GM21381 (cell line): ENCODE measurements around the gene MBNL1.
"Not testable (repeated sequence)": the region's sequence is repeated elsewhere in the genome, so short reads cannot be mapped to it uniquely, and the experiment has no call there.

Source experiments
- ATAC-seq: cut with Tn5 transposase; IDR thresholded peaks from one replicate; pipeline ENCODE4 v1.9.1; 2021; ENCODE audit warnings: mild to moderate bottlenecking, moderate library complexity; ENCODE audit not compliant: unreplicated experiment

MBNL1 gene

GRCh38 chr3:152317184-152317583 lies 48.5 kb downstream of the MBNL1 start:
- ATAC-seq, result no peak

GRCh38 chr3:152317956-152318355 lies 49.2 kb downstream of the MBNL1 start:
- ATAC-seq, result no peak

- ATAC-seq, result no peak
These were observed 49.8 kb downstream of the MBNL1 start for GRCh38 chr3:152318512-152318911.

- no peak for ATAC-seq
These were observed 50.5 kb downstream of the MBNL1 start for GRCh38 chr3:152319256-152319655.

- ATAC-seq, result no peak
These were observed 51.3 kb downstream of the MBNL1 start for GRCh38 chr3:152319831-152320617.

GRCh38 chr3:152321200-152321954 lies 52.6 kb downstream of the MBNL1 start:
- ATAC-seq, result no peak

GRCh38 chr3:152321955-152322377 lies 53.2 kb downstream of the MBNL1 start:
- no peak for ATAC-seq

GRCh38 chr3:152322756-152323155 lies 54.0 kb downstream of the MBNL1 start:
- ATAC-seq, result peak; percentile 71

- peak; percentile 83 for ATAC-seq
These were observed 55.1 kb downstream of the MBNL1 start for GRCh38 chr3:152323834-152324233.

GRCh38 chr3:152325136-152325535 lies 56.4 kb downstream of the MBNL1 start:
- no peak for ATAC-seq

GRCh38 chr3:152327203-152327602 lies 58.5 kb downstream of the MBNL1 start:
- no peak for ATAC-seq

- no peak for ATAC-seq
These were observed 60.1 kb downstream of the MBNL1 start for GRCh38 chr3:152328841-152329240.

- no peak for ATAC-seq
These were observed 61.8 kb downstream of the MBNL1 start for GRCh38 chr3:152330559-152330958.

GRCh38 chr3:152331018-152331541 lies 62.4 kb downstream of the MBNL1 start:
- no peak for ATAC-seq

- no peak for ATAC-seq
These were observed 63.3 kb downstream of the MBNL1 start for GRCh38 chr3:152331998-152332397.

- no peak for ATAC-seq
These were observed 65.2 kb downstream of the MBNL1 start for GRCh38 chr3:152333928-152334327.

GRCh38 chr3:152334761-152335160 lies 66.0 kb downstream of the MBNL1 start:
- ATAC-seq, result no peak

GRCh38 chr3:152335273-152335672 lies 66.5 kb downstream of the MBNL1 start:
- ATAC-seq, result peak; percentile 33

GRCh38 chr3:152337337-152337736 lies 68.6 kb downstream of the MBNL1 start:
- not testable (repeated sequence) for ATAC-seq

GRCh38 chr3:152338159-152338720 lies 69.5 kb downstream of the MBNL1 start:
- ATAC-seq, result no peak

- ATAC-seq, result no peak
These were observed 71.3 kb downstream of the MBNL1 start for GRCh38 chr3:152339881-152340505.
